Gastroesophageal sphincter (tissue), 3 donors: ENCODE measurements around the gene CFAP46.

Source experiments
- CTCF ChIP-seq, 4 experiments: fragments of 200-600 bp in 2 of 4; fragments of 450-650 bp in 2 of 4; sonication (generic) in 1 of 4; IDR thresholded peaks; one replicate each; pipeline ENCODE4 v1.5.1; 2017 to 2019; ENCODE audit warnings: antibody characterized with exemption in 4 of 4, mild to moderate bottlenecking in 2 of 4, moderate library complexity in 2 of 4
- EP300 ChIP-seq: sonication (generic); formaldehyde crosslinking; IDR thresholded peaks from one replicate; pipeline ENCODE4 v1.6.1; 2017; ENCODE audit warnings: antibody characterized with exemption, mild to moderate bottlenecking
- POLR2A ChIP-seq, 2 donors: fragments of 450-650 bp; IDR thresholded peaks; one replicate each; pipeline ENCODE4 v1.6.1; 2017; ENCODE audit warnings: antibody characterized with exemption in 2 of 2, mild to moderate bottlenecking in 2 of 2, moderate library complexity in 1 of 2
- POLR2AphosphoS5 ChIP-seq: sonication (generic); formaldehyde crosslinking; IDR thresholded peaks from one replicate; pipeline ENCODE4 v1.6.1; 2017; ENCODE audit warnings: antibody characterized with exemption

- TF ChIP-seq POLR2AphosphoS5: no peak
- TF ChIP-seq CTCF (IDR thresholded peaks at IDR 0.05): no peak
- TF ChIP-seq POLR2A (IDR thresholded peaks at IDR 0.05): no peak
- no peak for TF ChIP-seq EP300
These were observed 108.8 kb downstream of the CFAP46 start for GRCh38 chr10:132833421-132834111.
